GM18858 (cell line): Measurements from ENCODE around the gene CAPZA1.

ENCODE experiments used
- ATAC-seq: cut with Tn5 transposase; IDR thresholded peaks from one replicate; pipeline ENCODE4 v1.9.1; 2021; ENCODE audit not compliant: unreplicated experiment

CAPZA1 gene

GRCh38 chr1:112713466-112714312 lies 94.1 kb downstream of the CAPZA1 start:
- no peak for ATAC-seq

- ATAC-seq, result peak; percentile 18
These were observed 95.0 kb downstream of the CAPZA1 start for GRCh38 chr1:112714313-112715263.

GRCh38 chr1:112715264-112716053 lies 95.8 kb downstream of the CAPZA1 start, which contains the start of gene PPM1J:
TSS of gene PPM1J (minus strand) at chr1:112715332. CDS start at chr1:112715301, 31 bp downstream.
- ATAC-seq, result peak; percentile 43

- ATAC-seq, result peak; percentile 26
These were observed 96.6 kb downstream of the CAPZA1 start for GRCh38 chr1:112716133-112716720.

- ATAC-seq, result no peak
These were observed 97.7 kb downstream of the CAPZA1 start for GRCh38 chr1:112717263-112717873.

GRCh38 chr1:112718691-112719418 lies 99.2 kb downstream of the CAPZA1 start:
- ATAC-seq, result no peak

- ATAC-seq, result no peak
These were observed 100.1 kb downstream of the CAPZA1 start for GRCh38 chr1:112719706-112720105.

- no peak for ATAC-seq
These were observed 101.2 kb downstream of the CAPZA1 start for GRCh38 chr1:112720800-112721199.
